ENCODE measurements around the gene CRELD2. TPM values are rescaled to one million over a fixed set of nuclear protein-coding genes. Genes with fewer than 3 reads are reported as not detected.
A peak's percentile ranks its signal among the peaks of the same experiment; 100 is the strongest.

Gene CRELD2
- total and polyA plus RNA-seq, 8 donors = 19.4 to 83.0 (median 38.0) TPM

DNA sequence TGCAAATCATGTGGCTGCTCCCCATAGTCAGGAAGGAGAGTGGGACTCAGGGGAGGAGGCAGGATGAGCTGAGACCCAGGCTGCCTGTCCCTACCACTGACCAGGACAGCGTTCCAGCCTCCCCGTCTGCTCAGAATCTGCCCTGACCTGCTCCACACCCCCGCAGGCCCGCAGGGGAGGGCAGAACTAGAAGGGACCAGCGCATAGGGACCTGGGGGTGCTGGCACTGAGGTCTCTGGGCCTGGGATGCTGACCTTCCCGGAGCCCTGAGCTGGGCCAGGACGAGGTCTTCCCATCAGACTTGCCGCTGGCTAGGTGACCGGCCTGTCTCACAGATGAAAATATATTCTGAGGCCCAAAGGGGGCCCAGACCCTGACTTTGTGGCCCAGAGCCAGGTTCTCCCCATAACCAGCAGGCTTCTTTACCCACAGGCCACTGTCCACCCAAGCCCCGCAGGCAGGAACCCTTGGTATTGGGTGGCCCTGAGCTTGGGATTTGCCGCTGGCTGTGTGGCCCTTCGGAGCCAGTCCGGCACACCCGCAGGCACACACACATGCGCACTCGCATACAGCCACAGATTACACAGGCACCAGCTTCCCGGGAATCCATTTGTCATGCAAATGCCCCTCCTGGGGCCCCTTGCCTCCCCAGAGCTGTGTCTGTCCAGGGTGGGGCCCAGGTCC, 28.3 kb downstream of the CRELD2 start:
- intact Hi-C loops (cut with DNase I; ENCODE audit: low total_unique reads) = no loop called here
- Histone ChIP-seq H3K36me3 (no peaks in the 10 kb centered on the region), H3K4me3 (peak overlapping the region; percentile 9 to 52 (median 40)), H3K4me1 (peaks cover 27 to 57% (median 42%) of the 10 kb centered on the region in 4 donors), H3K9me3 (no peaks in the 10 kb centered on the region), H3K27ac (peak overlapping the region; percentile 94 to 98 (median 98)), H3K27me3 (no peaks in the 10 kb centered on the region)
- DNase-seq = peak; percentile 81 to 82
- WGBS, 5 donors = 33 to 68% (median 46%) methylated on average over 3 to 17 of the region's 17 CpGs
- TF ChIP-seq POLR2AphosphoS5 (IDR thresholded peaks at IDR 0.05) (peak in 2 of 3 donors; percentile 53 to 67), POLR2A (IDR thresholded peaks at IDR 0.05) (peak in 1 of 4 donors; percentile 18)
- TF ChIP-seq, protein P1, sequence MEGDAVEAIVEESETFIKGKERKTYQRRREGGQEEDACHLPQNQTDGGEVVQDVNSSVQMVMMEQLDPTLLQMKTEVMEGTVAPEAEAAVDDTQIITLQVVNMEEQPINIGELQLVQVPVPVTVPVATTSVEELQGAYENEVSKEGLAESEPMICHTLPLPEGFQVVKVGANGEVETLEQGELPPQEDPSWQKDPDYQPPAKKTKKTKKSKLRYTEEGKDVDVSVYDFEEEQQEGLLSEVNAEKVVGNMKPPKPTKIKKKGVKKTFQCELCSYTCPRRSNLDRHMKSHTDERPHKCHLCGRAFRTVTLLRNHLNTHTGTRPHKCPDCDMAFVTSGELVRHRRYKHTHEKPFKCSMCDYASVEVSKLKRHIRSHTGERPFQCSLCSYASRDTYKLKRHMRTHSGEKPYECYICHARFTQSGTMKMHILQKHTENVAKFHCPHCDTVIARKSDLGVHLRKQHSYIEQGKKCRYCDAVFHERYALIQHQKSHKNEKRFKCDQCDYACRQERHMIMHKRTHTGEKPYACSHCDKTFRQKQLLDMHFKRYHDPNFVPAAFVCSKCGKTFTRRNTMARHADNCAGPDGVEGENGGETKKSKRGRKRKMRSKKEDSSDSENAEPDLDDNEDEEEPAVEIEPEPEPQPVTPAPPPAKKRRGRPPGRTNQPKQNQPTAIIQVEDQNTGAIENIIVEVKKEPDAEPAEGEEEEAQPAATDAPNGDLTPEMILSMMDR (IDR thresholded peaks at IDR 0.05) = no peak

DNA sequence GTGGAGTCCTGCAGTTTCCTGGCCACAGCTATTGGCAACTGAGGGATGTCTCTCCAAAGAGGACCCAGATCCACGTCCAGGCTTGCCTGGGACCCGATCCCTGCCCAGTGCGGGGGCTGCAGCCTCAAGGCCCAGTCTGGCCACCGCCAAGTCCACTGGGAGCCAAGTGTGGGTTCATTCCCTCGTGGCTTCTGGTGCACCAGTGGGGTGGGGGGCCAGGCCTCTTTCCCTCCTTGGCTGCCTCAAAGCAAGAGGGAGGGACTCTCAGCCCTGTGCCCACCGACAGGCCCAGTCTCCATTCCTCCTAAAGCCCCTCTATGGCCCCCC, 28.8 kb downstream of the CRELD2 start:
- no peak for DNase-seq
- intact Hi-C loops (cut with DNase I; ENCODE audit: low total_unique reads) = no loop called here
- TF ChIP-seq POLR2AphosphoS5 (IDR thresholded peaks at IDR 0.05) (no peak), POLR2A (IDR thresholded peaks at IDR 0.05) (no peak)
- no peaks in the 10 kb centered on the region for H3K36me3 ChIP-seq
- H3K4me1 ChIP-seq = peaks cover 32 to 62% (median 47%) of the 10 kb centered on the region in 4 donors
- WGBS, 5 donors = 0 to 59% (median 46%) methylated on average over 1 to 6 of the region's 6 CpGs
- H3K4me3 ChIP-seq = peak overlapping the region; percentile 9 to 52 (median 40)
- no peaks in the 10 kb centered on the region for H3K27me3 ChIP-seq
- H3K27ac ChIP-seq = peak overlapping the region; percentile 94 to 98 (median 98)
- no peaks in the 10 kb centered on the region for H3K9me3 ChIP-seq

DNA sequence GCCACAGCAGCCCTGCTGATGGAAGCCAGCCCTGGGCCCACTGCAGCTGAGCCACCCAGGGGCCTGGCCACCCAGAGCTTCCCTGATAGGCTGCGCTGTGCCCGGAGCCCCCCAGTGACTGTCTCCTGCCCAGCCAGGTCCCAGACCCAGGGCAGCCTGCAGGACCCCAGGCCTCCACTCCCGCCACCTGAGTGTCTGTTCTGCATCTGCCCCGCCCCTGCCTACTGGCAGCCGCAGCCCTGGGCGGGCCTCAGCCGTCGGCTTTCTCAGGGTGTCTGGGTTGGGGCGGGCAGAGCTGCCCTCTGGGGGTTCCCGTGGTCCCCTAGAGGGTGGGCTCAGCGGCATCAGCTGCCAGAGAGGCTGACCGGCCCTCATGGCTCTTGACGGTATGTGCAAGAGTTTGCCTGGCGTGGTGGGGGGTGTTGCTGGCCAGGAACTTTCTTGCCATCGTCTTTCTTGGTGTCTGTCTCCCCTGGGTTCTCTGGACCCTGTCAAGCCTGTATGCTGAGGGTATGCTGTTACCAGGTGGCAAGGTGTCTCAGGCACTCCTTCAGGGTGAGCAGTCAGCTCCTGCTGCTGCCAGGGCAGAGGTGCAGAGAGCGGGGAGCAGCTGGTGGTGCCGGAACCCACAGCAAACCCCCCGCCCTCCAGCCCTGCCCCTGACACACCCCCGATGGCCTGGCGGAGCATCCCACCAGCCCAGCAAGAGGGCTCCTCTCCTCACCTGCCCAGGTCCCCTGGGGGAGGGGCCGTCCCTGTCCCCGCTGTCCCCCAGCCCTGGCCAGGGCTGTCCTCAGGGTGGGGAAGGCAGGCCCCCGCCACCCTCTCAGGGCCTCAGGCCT, 29.9 kb downstream of the CRELD2 start:
- 38 to 73% (median 38%) methylated on average over 4 to 23 of the region's 23 CpGs for WGBS, 5 donors
- Histone ChIP-seq H3K27me3 (no peaks in the 10 kb centered on the region), H3K4me3 (peak overlapping the region; percentile 9 to 52 (median 40)), H3K4me1 (peaks cover 43 to 65% (median 51%) of the 10 kb centered on the region in 4 donors), H3K9me3 (no peaks in the 10 kb centered on the region), H3K36me3 (no peaks in the 10 kb centered on the region), H3K27ac (peak overlapping the region; percentile 94 to 98 (median 98))
- TF ChIP-seq EP300 (IDR thresholded peaks at IDR 0.05) (no peak), POLR2AphosphoS5 (IDR thresholded peaks at IDR 0.05) (peak in 2 of 3 donors; percentile 51 to 64), POLR2A (IDR thresholded peaks at IDR 0.05) (no peak)
- TF ChIP-seq, protein P1 (IDR thresholded peaks at IDR 0.05) = no peak
- DNase-seq = peak; percentile 72 to 76
- intact Hi-C loops (cut with DNase I; ENCODE audit: low total_unique reads) = no loop called here

DNA sequence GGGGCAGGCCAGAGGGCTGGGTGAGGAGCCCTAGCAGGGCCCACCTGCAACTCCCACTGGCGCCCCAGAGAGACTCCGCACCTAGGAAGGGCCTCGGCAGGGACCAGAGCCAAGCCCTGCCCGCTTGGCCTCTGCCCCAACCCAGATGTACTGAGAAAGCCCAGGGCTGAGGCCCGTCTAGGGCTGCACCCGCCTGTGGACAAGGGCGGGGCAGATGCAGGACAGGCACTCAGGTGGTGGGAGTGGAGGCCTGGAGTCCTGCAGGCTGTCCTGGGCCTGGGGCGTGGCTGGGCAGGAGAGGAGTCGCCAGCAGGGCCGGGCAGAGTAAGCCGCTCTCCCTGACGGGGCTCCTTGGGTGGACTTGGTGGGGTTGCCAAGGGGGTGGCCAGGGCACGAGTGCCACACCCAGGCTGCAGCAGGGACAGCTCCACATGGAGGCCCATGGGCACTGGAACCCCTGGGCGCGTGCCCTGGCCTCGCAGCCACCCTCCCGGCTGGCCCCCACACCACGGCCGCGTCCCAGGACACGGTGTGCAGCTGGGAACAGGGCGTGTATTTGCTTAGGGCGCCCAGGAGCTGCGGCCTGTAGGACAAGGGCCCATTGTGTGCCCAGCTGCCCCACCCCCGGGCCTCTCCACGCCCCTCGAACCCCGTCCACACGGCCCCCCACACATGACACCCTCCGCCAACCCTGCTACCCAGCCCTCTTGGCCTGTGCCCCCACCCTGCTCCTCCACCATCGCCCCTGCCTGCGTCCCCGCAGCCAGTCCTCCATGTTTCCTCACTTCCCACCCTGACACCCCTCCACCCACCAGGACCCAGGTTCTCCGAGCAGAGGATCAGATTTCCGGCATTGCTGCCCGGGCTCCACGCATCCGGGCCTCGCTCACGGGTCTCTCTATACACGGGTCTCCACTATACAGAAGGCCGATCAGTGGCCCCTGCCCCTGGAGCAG, 30.8 kb downstream of the CRELD2 start:
- peak in 2 of 4 donors; percentile 64 to 81 for TF ChIP-seq POLR2A (IDR thresholded peaks at IDR 0.05)
- TF ChIP-seq, protein P1 (IDR thresholded peaks at IDR 0.05) = peak in 1 of 7 experiments; percentile 28
- TF ChIP-seq EP300 (IDR thresholded peaks at IDR 0.05) = peak; percentile 78
- peak; percentile 28 to 96 (median 95) for TF ChIP-seq POLR2AphosphoS5 (IDR thresholded peaks at IDR 0.05)
- H3K36me3 ChIP-seq = no peaks in the 10 kb centered on the region
- WGBS, 5 donors = 32 to 60% (median 49%) methylated on average over 22 to 42 of the region's 42 CpGs
- no peaks in the 10 kb centered on the region for H3K27me3 ChIP-seq
- peak overlapping the region; percentile 9 to 52 (median 40) for H3K4me3 ChIP-seq
- intact Hi-C loops (cut with DNase I; ENCODE audit: low total_unique reads) = no loop called here
- peak; percentile 91 to 97 for DNase-seq
- peak overlapping the region; percentile 94 to 98 (median 98) for H3K27ac ChIP-seq
- no peaks in the 10 kb centered on the region for H3K9me3 ChIP-seq
- H3K4me1 ChIP-seq = peaks cover 47 to 65% (median 53%) of the 10 kb centered on the region in 4 donors

Data from stomach (tissue), 9 donors.